ENCODE measurements around the gene FAF1. TPM values are rescaled to one million over a fixed set of nuclear protein-coding genes. Genes with fewer than 3 reads are reported as not detected.

Gene FAF1
- total and polyA plus RNA-seq, 9 of the 15 experiments (the other 6 are each of a cell fraction or from before 2014, with no cell fraction given): 48.7 to 225 (median 118) TPM

- TF ChIP-seq HMBOX1 (IDR thresholded peaks at IDR 0.05) (peak; percentile 80), MTA3 (IDR thresholded peaks at IDR 0.05; ENCODE audit: borderline replicate concordance) (peak; percentile 88; the same call in 1 of the 2 replicates), NRF1 (conservative IDR thresholded peaks at IDR 0.05 in 1 of 2, IDR thresholded peaks at IDR 0.05 in 1 of 2) (peak; percentile 84 to 87), KLF1 (tag; IDR thresholded peaks at IDR 0.05) (peak; percentile 33; the same call in 1 of the 2 replicates), POLR2AphosphoS2 (IDR thresholded peaks at IDR 0.05; ENCODE audit: low read length) (peak; percentile 42; the same call in 1 of the 2 replicates), TARDBP (IDR thresholded peaks at IDR 0.05) (peak; percentile 44; the same call in 1 of the 2 replicates), FOS (IDR thresholded peaks at IDR 0.05; ENCODE audit: extremely low read depth, insufficient read length) (peak; percentile 45), E4F1 (CRISPR knock-in tag; IDR thresholded peaks at IDR 0.05; ENCODE audit: borderline replicate concordance) (peak; percentile 99), SMAD1 (IDR thresholded peaks at IDR 0.05; ENCODE audit: low read depth, low read length, partially characterized antibody) (peak; percentile 21), ZMIZ1 (IDR thresholded peaks at IDR 0.05; ENCODE audit: low read depth in 2 of 2, low read length in 2 of 2) (peak in 1 of 2 experiments; percentile 30; a peak in 1 of 4 replicates), TCFL5 (CRISPR knock-in tag; conservative IDR thresholded peaks at IDR 0.05) (no peak), ZNF75A (CRISPR knock-in tag; IDR thresholded peaks at IDR 0.05) (peak; percentile 8; the same call in 1 of the 2 replicates), HLTF (IDR thresholded peaks at IDR 0.05) (0 out of 2 replicates have a peak, but pooled peaks have one; percentile 11), EP300 (IDR thresholded peaks at IDR 0.05; ENCODE audit: low read length) (peak; percentile 58), KLF13 (tag; IDR thresholded peaks at IDR 0.05; ENCODE audit: borderline replicate concordance, low read depth) (peak; percentile 54; the same call in 1 of the 2 replicates), SIX5 (IDR thresholded peaks at IDR 0.05; ENCODE audit: borderline replicate concordance in 1 of 2, insufficient read depth in 1 of 2, low read depth in 1 of 2, low read length in 2 of 2) (peak; percentile 27 to 40; a peak in 1 of 4 replicates), ATF7 (IDR thresholded peaks at IDR 0.05) (peak; percentile 85), PCBP1 (IDR thresholded peaks at IDR 0.05; ENCODE audit: low read depth, low read length, poor library complexity, severe bottlenecking) (peak; percentile 82), MAFK (IDR thresholded peaks at IDR 0.05; ENCODE audit: low read length) (peak; percentile 28; the same call in 1 of the 2 replicates), CCNT2 (IDR thresholded peaks at IDR 0.05; ENCODE audit: borderline replicate concordance, extremely low read depth, insufficient read length, low read depth, low read length) (peak; percentile 96)
Observed at GRCh38 chr1:50959913-50960844, at the start of gene FAF1 (continued).

All from K562 (cell line).